ENCODE measurements around the gene MAGOHB.
A peak's percentile ranks its signal among the peaks of the same experiment; 100 is the strongest.
"Not testable (repeated sequence)": the region's sequence is repeated elsewhere in the genome, so short reads cannot be mapped to it uniquely, and the experiment has no call there.

MAGOHB gene

DNA sequence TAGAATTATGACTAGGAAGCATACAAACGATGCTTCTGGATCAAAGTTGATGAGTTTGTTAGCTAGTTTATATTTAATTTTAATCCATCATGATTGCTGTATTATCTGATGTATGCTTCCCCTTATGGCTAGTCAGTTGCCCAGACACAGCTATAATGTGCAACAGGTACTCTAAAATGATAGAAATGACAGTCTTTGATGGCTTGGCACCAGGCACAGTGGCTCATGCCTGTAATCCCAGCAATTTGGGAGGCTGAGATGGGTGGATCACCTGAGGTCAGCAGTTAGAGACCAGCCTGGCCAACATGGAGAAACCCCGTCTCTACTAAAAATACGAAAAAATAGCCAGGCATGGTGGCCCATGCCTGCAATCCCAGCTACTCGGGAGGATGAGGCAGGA lies 2.2 kb downstream of the MAGOHB start:
- not testable (repeated sequence) for DNase-seq

DNA sequence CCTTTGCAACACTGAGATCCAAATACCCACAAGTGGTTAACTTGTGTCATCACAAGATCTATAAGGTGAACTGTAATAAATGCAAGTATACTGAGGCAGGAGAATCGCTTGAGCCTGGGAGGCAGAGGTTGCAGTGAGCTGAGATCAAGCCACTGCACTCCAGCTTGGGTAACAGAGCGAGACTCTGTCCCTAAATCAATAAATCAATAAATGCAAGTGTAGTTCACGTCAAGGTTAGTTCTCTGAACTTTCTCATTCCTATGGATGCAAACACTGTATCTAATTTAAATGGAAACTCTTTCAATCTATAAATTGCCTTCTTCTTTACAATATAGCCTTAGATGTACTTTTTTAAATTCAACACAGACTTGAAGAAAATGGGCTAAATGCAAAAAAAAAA lies 3.2 kb downstream of the MAGOHB start:
- no peak for DNase-seq

GRCh38 chr12:10607885-10608458 lies 5.4 kb downstream of the MAGOHB start:
- peak; percentile 10 for DNase-seq

- DNase-seq, result no peak
Observed at GRCh38 chr12:10601860-10602259, 11.5 kb downstream of the MAGOHB start.

GRCh38 chr12:10600988-10601387 lies 12.4 kb downstream of the MAGOHB start:
- no peak for DNase-seq

DNA sequence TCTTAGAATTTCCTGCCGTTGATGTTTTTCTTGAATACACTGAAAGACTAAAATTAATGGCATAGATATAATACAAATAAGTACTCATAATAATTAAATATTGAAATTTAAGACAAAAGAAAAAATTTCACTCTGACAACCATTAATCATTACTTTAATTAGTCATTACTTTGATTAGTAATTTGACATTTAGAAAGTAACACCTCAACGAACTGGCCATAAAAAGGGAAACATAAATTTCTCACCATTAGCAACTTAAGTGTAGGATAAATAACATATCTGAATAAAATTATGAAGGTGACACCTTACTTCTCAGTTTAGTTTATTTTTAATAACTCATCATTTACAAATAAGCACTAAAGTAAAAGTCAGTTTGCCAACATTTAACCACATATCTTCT lies 17.5 kb downstream of the MAGOHB start:
- DNase-seq, result no peak

DNA sequence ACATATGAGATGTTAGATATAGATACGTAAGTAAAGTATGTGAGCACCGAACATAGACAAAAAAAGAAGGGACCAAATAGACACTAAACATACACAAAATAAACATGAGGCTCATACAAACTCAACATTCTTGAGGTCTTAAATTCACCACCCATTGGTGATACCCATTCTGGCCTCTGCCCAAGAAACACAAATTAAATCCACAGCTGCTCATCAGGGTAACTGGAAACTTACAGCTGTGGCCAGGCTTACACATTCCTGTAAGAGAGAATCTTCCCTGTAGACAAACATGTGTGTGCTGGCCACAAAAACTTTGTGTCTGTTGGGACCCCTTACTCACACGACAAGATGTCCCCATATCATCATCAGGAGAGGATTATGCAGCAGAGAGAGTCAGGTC lies 22.4 kb downstream of the MAGOHB start:
- no peak for DNase-seq

DNA sequence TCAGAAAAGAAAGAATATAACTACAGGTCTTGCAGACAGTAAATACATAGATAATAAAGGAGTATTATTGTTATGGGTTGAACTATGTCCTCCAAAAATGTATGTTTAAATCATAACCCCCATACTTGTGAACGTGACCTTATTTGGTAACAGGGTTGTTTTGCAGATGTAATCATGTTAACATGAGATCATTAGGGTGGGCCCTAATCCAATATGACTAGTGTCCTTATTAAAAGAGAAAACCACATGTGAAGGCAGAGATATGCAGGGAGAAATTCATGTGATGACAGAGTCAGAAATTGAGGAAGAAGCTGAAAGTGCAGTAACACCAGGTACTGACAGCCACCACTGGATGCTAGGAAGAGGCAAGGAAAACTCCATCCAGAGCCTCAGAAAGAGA lies 29.0 kb downstream of the MAGOHB start:
- no peak for DNase-seq

DNA sequence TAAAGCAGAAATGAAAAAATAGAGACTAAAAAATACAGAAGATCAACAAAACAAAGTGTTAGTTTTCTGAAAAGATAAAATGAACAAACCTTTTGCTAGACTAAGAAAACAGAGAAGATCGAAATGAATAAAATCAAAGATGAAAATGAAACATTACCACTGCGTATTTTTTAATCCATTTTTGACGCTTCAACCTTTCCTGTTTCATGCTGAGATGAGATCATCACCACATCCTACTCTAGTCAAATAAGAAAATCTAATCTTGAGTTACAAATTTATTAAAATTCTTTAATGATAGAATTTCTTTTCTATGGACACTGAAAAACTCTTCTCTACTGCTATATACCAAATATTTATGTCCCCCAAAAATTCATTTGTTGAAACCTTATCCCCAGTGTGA lies 30.7 kb downstream of the MAGOHB start:
- DNase-seq, result no peak

GRCh38 chr12:10582133-10582532 lies 31.3 kb downstream of the MAGOHB start:
- DNase-seq, result not testable (repeated sequence)

GRCh38 chr12:10574307-10574706 lies 39.1 kb downstream of the MAGOHB start:
- DNase-seq, result no peak

- DNase-seq, result not testable (repeated sequence)
Observed at GRCh38 chr12:10572021-10572490, 41.4 kb downstream of the MAGOHB start.

GRCh38 chr12:10571141-10571540 lies 42.3 kb downstream of the MAGOHB start:
- DNase-seq, result no peak

DNA sequence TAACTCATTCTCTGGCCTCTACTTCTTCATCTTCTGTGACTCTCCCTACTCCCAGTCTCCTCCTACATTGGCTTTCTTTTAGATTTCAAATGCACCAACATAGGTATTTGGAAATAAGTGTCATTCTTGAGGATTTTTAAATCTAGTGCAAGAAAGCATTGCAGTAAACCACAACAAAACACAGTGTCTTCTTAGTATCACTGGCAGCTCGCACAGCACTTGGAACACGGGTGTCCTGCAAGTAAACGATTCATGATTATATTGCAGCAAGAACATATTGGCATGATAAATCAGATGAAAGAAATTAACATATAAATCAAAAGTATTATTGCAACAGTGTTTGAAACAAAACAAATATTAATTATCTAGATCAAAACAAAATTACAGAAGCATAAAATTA lies 45.6 kb downstream of the MAGOHB start:
- DNase-seq, result no peak

- DNase-seq, result no peak
Observed at GRCh38 chr12:10563966-10564365, 49.4 kb downstream of the MAGOHB start.

DNA sequence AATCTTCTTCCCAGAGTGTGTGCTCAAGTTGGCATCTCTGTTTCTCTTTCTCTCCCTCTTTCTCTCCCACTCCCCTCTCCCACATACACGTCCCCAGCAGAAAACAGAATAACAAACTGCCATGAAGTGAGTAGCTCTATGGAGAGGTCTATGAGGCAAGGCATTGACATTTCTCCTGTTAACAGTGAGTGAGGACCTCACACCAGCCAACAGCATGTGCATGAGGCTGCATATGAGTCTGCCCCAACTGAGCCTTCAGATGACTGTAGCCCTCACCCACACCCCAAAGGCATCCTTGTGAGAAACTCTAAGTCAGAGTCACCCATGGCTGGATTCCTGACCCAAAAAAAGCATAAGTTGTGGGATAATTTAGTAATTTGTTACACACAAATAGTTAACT lies 50.4 kb downstream of the MAGOHB start:
- DNase-seq, result no peak

- no peak for DNase-seq
Observed at GRCh38 chr12:10562306-10562933, 51.0 kb downstream of the MAGOHB start.

GRCh38 chr12:10559244-10559643 lies 54.2 kb downstream of the MAGOHB start:
- DNase-seq, result no peak

DNA sequence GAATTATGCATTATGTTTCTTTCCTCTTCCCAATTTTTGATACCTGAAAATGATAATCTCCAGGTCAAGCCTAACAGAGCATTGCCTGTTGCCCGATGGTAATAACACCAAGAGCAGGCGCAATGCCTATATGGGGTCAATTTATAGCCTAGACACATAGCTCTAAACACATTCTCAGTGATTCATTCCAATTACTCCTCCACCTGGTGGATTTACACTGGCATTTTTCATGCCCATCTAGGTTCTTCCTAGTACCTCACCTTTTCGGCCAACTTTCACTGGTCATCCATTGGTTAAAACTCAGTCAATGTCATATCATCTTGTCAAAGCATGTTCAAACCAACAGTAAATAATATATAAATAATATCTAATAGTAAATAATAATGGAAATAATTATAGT lies 54.6 kb downstream of the MAGOHB start:
- DNase-seq, result no peak

DNA sequence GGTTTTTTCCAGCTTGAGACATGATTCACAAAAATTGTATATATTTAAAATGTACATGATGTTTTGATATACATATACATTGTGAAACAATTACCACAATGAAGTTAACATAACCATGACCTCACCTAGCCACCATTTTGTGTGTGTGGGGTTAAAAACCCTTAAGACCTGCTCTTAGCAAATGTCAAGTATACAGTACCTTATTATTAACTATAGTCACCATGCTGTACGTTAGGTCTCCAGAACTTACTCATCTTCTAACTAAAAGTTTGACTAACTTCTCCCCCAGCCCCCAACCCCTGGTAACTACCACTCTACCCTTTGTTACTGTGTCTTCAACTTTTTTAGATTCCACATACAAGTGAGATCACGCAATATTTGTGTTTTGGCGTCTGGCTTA lies 55.1 kb downstream of the MAGOHB start:
- no peak for DNase-seq

DNA sequence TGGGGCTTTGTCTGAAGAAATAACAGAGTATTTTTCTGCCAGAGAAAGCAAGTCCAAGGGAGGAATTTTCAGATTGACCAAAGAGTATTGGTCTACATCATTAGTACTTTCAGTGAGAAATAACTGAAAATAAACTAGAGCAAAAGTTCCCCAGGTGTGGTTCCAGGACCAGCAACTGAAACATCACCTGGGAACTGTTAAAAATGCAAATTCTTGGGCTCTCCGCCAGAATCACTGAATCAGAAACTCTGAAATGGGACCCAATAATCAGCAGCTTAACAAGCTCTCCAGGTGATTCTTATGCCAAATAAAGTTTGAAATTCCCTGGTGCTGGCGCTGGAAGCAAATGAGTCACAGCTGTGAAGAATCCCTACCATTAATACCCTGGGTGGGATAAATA lies 55.6 kb downstream of the MAGOHB start:
- no peak for DNase-seq

DNA sequence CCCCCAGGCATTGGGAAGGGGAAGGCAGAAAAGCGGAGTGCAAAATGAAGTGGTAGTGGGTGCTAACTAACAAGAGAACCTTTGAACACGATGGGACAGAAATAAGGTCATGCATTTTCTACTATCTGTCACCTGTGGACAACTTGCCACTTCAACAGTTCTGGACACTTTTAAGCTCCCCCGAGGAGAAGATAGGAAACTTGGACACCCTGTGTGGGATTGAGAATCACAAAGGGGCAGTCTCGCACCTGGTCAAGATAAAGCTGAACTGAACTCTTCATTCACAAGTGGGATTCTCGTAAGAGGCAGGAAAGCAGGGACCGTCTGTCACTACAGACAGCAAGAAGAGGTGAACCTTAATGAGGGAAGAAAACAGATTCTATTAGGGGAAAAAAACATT lies 56.1 kb downstream of the MAGOHB start:
- DNase-seq, result no peak

GRCh38 chr12:10554756-10555481 lies 58.5 kb downstream of the MAGOHB start:
- no peak for DNase-seq

GRCh38 chr12:10554228-10554755 lies 59.1 kb downstream of the MAGOHB start:
- no peak for DNase-seq

All from activated CD4-positive, alpha-beta T cell treated with anti-CD3 and anti-CD28 coated beads for 48 hours (primary cell).